GM19193 (cell line): ENCODE data around the gene NMNAT3.

Source experiments
- POLR2A ChIP-seq: IDR thresholded peaks from 4 replicates; pipeline ENCODE4 v1.6.1; 2011; ENCODE audit not compliant: insufficient read depth, insufficient read length; ENCODE audit errors: extremely low read depth

Gene NMNAT3

DNA sequence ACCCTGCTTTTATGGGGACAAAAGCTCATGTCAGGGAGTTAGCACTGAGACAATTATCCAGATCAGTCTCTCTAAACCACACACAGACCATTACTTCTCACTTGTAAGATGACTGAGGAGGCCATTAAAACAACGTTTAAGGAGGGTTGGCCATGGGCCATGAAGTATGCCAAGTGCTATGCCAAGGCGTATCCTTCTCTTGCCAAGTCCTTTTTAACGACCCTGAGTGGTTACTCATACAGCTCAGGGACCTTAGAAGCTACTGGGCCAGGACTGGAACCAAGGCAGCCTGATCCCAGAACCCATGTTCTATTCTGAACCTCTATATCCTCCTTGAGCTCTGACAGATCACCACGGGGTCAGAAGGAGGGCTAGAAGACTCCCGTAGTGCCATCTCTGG lies 50.0 kb downstream of the NMNAT3 start:
- TF ChIP-seq POLR2A = no peak

DNA sequence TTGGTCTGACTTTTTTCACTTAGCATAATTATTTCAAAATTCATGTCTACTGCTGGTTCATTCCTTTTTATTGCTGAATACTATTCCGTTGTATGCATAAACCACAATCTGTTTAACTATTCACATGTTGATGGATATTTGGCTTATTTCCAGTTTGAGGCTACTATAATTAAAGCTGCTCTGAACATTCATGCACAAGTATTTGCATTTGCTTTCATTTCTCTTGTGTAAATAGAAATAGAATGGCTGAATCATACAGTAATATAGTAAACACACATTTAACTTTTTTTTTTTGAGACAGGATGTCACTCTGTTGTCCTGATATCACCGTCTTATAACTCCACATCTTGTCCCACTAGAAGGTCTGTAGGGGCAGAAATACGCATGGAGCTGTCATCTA lies 57.3 kb downstream of the NMNAT3 start:
- no peak for TF ChIP-seq POLR2A

GRCh38 chr3:139619484-139619883 lies 58.3 kb downstream of the NMNAT3 start:
- no peak for TF ChIP-seq POLR2A

- no peak for TF ChIP-seq POLR2A
Observed at GRCh38 chr3:139617672-139618268, 60.0 kb downstream of the NMNAT3 start.

DNA sequence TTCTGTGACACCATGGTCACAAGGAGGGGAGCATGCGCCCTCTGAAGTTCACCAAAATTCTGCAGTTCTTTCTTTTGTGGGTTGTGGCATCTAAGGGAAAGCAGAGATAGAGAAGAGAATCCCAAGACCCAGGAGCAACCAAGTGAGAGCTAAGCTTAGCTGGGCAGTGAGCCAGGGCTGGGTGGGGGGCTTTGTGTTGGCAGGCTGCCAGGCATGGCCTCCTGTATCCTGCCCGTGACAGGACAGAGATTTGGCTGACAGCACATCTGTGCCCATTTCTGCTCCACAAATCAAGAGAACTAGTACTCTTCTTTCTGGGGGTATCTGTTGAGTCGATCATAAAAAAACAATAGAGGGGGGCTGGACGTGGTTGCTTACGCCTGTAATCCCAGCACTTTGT lies 66.2 kb downstream of the NMNAT3 start:
- no peak for TF ChIP-seq POLR2A

GRCh38 chr3:139610886-139611285 lies 66.9 kb downstream of the NMNAT3 start:
- TF ChIP-seq POLR2A = no peak

GRCh38 chr3:139608924-139609323 lies 68.8 kb downstream of the NMNAT3 start:
- no peak for TF ChIP-seq POLR2A

DNA sequence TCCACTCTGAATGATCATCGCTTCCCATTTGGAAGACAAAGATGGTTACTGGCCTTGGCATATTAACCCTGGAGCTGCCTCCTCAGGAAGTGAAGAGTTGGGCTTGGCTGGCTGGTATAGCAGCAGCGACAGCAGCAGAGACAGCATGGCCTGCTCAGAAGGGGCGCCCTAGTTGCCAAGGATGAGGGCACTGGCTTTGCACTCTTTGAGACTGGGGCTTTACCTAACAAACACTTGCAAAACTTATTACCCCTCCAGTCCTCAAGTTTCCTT lies 69.7 kb downstream of the NMNAT3 start:
- no peak for TF ChIP-seq POLR2A

DNA sequence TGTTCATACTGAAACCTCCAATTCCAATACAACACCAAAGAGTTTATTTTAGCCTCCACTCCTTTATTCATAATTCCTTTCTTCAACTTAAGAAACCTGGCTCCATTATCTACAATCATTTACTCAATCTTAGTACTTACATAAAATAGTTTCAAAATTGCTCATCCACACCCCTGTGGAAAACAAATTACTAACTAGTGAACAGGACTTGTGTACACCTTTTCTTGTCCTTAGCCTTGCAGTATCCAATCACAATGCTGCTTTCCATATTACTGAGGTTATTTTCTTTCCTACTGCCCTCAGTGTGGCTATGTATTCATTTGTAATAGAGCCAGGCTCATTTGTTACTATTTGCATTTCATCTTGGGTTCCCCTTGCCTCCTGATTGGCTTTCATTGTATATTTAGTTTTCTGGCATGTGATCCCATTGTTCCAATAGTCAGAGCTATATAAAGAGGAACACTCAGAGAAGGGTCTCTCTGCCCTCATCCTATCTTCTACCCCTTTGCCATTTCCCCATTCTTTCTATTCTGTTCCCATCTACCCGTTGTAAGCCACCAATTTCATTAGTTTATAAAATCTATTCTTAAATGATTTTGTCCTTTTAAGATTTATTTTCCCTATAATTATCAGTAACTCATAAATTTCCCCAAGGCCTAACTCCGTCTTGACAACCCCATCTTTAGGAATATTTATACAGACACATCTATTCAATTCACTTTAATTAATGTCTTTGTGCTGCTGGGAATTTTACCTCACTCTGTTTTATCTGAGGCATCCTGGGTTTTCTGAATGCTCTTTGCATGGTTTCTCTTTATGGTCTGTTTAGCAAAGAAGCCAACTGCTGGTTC lies 70.3 kb downstream of the NMNAT3 start:
- TF ChIP-seq POLR2A = no peak

- no peak for TF ChIP-seq POLR2A
Observed at GRCh38 chr3:139602003-139602402, 75.8 kb downstream of the NMNAT3 start.

DNA sequence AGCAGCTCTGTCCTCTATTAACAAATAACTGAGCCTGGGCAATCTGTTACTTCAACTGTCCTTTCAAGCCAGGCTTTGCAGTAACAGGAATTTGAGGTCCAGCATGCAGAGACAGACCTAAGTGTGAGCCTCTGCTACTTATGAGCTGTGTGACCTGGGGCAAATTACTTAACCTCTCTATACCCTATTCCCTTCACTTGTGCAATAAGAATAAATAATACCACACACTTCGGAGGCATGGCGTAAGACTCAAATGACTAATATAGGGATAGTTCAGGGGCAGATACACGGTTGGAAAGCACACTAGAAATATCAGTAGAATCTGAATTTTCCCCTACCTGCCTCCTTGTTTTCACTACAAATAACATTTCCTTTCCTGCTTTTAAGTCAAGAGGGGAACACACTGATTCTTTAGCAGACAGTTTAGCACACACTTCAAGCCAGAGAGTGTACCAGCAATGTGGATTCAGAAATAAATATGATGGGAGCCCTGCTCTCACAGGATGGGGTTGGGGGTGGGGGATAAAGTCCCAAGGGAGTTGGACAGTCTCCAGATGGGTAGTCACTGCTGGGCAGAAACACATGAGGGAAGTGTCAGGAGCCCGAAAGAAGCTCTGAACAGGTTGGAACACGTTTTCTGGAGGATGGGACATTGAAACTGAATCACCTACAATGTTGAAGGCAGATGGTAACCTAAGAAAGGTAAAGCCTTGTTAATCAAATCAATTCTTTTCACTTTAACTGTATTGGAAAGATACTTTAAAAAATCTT lies 76.4 kb downstream of the NMNAT3 start:
- TF ChIP-seq POLR2A = no peak

- no peak for TF ChIP-seq POLR2A
Observed at GRCh38 chr3:139597947-139598346, 79.8 kb downstream of the NMNAT3 start.

DNA sequence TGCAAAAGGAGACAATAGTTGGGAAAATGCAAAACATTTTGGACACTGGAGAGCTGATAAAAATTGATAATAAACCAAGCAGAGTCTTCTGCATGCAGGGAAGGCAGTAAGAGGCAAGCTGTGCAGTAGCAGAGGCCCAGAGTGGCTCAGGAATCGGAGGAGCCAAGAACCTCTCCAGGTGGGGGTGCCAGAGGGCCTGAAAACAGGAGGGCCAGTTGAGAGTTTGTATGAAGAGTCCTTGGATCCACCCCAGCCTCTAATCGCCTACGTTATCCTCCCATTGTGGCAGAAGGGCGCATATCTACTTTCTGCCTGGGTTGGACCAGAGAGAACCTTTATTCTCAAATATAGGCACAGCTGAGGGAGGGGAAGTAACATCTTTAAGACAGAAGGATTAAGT lies 89.3 kb downstream of the NMNAT3 start:
- no peak for TF ChIP-seq POLR2A

DNA sequence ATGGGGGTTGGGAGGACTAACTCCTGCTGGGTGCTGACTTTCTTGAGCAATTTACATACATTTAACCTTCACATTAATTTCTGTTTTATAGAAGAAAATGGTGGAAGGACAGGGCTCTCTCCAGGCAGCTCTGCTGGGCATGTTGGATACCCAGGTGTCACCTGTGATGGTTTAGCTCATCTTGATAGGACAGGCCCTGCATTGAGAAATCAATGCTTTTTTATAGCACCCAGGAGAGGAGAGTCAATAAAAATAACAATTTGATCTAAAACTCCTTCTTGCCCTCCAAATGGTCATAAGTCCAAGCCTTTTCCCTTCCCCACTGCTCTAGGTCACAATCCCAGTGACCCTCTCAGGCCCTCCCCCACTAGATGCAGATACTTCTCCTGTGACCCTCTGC lies 90.0 kb downstream of the NMNAT3 start:
- no peak for TF ChIP-seq POLR2A

DNA sequence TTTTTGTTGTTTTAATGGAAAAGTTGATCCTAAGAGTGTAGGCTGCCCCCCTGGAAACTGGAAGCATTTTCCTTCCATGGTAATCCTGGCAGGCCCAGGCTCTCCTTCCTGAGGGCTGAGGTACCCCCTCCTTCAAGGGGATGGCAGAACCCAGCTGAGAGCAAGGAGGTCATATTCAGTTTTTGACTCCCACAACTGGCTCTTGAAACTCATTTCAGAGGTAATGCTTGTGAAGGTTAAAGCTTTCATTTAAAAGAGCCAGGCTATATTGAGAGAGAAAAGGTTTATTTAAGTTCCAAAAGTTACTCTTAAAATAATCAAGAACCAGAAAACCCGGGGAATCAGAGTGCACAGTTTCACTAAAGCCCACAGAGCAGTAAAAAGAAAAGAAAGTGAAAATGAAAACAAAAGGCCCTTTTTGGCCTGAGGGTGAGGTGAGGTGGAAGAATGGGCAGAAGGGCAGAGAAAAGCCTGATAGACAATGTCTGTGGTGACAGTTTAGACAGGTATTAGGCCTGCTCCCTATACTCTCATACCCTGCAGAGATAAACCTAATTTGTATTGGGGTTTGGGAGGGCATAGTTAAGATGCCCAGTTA lies 91.3 kb downstream of the NMNAT3 start:
- no peak for TF ChIP-seq POLR2A

- no peak for TF ChIP-seq POLR2A
Observed at GRCh38 chr3:139585820-139586219, 92.0 kb downstream of the NMNAT3 start.

GRCh38 chr3:139578783-139579182 lies 99.0 kb downstream of the NMNAT3 start:
- no peak for TF ChIP-seq POLR2A

- TF ChIP-seq POLR2A = no peak
Observed at GRCh38 chr3:139577909-139578308, 99.9 kb downstream of the NMNAT3 start.
